Kidney epithelial cell (primary cell): Measurements from ENCODE around the gene PPP1R16B. TPM values are rescaled to one million over a fixed set of nuclear protein-coding genes. Genes with fewer than 3 reads are reported as not detected.

ENCODE experiments used
- DNase-seq: peaks from one replicate; pipeline ENCODE4 v3.0.0-alpha.2; 2010; ENCODE audit warnings: low read depth
- H3K27me3 ChIP-seq: 2 replicates; pipeline ENCODE4 v1.6.0; 2011; ENCODE audit warnings: low read length; ENCODE audit not compliant: control insufficient read depth, insufficient read depth
- H3K36me3 ChIP-seq: 2 replicates; pipeline ENCODE4 v1.5.1; 2011; ENCODE audit warnings: low read length; ENCODE audit not compliant: control insufficient read depth, insufficient read depth
- H3K4me3 ChIP-seq: 2 replicates; pipeline ENCODE4 v1.5.1; 2011; ENCODE audit warnings: low read depth, mild to moderate bottlenecking, control low read depth, low read length
- total RNA-seq: library from RNA; depleted of rRNA; stranded (reverse); fragments of >200 nt; gene quantifications from 2 replicates; pipeline ENCODE4 v1.2.3, GENCODE V29; 2015
- TF ChIP-seq, protein P1 (sequence below): IDR thresholded peaks from 2 replicates; pipeline ENCODE4 v1.5.1; 2011; ENCODE audit warnings: mild to moderate bottlenecking, moderate library complexity, low read length, control low read depth, inconsistent platforms; ENCODE audit not compliant: insufficient read depth, poor library complexity, severe bottlenecking

Gene PPP1R16B
- 0.13 and 0.14 TPM in 2 replicates for total RNA-seq

DNA sequence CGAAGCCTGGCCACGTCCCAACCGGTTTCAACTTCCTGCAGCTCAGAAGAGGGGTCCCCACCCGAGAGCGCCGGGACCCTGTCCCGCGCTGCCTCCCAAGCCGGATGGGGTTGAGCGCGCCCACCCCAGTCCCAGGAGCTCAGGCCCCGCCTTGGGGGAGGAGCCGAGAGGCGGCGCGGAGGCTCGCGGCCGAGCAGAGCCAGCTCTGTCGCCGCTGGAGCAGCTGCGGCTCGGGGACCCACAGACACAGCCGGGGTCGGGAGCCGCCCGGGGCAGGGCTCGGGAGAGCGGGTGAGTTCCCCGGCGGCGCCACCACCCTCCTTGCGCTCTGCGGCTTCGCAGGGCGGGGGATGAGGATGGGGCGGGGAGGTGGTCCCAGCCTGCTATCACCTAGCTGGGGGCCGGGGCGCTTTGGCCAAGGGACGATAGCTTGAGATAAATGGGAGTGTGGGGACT, at the start of gene PPP1R16B:
PPP1R16B (plus strand) TSS at position 196 of the 456 bp plus-strand sequence. CDS start 30,229 bp downstream, outside the sequence.
- Histone ChIP-seq H3K4me3 (peak within 1 kb of the TSS; percentile 32), H3K36me3 (no peaks in the 10 kb centered on the region), H3K27me3 (peaks cover 41% of the 10 kb centered on the region)
- no peak for DNase-seq
- TF ChIP-seq, protein P1, sequence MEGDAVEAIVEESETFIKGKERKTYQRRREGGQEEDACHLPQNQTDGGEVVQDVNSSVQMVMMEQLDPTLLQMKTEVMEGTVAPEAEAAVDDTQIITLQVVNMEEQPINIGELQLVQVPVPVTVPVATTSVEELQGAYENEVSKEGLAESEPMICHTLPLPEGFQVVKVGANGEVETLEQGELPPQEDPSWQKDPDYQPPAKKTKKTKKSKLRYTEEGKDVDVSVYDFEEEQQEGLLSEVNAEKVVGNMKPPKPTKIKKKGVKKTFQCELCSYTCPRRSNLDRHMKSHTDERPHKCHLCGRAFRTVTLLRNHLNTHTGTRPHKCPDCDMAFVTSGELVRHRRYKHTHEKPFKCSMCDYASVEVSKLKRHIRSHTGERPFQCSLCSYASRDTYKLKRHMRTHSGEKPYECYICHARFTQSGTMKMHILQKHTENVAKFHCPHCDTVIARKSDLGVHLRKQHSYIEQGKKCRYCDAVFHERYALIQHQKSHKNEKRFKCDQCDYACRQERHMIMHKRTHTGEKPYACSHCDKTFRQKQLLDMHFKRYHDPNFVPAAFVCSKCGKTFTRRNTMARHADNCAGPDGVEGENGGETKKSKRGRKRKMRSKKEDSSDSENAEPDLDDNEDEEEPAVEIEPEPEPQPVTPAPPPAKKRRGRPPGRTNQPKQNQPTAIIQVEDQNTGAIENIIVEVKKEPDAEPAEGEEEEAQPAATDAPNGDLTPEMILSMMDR: no peak

DNA sequence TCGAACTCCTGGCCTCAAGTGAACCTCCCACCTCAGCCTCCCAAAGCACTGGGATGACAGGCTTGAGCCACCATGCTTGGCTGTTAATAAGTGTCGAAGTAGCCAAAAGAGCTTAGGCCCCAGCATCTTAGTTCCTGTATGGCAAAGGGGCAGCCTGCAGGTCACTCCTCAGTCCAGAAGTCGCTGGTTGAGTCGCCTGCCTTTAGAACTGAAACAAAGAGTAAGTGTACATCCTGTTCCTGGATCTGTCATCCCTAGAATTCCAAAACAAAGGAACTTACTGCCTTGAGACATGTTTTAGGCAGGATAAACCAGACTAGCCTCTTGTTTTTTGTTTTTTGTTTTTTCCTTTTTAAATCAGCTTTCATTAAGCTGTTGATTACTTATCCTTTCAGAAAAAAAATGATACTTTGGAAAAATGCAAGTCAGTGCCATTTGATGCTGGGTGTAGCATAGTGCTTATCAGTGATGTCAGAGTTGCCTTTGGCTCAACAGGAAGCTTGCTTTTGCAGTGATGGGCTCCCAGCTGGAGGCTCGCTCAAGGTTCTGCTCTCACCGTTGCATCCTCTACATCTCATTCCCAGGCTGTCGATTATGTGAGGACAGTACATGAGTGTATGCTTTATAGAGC, 48.2 kb upstream of the PPP1R16B start:
- no peak for DNase-seq
- Histone ChIP-seq H3K4me3 (no peak overlapping the region), H3K36me3 (peaks cover 1% of the 10 kb centered on the region), H3K27me3 (no peaks in the 10 kb centered on the region)
- TF ChIP-seq, protein P1: no peak

DNA sequence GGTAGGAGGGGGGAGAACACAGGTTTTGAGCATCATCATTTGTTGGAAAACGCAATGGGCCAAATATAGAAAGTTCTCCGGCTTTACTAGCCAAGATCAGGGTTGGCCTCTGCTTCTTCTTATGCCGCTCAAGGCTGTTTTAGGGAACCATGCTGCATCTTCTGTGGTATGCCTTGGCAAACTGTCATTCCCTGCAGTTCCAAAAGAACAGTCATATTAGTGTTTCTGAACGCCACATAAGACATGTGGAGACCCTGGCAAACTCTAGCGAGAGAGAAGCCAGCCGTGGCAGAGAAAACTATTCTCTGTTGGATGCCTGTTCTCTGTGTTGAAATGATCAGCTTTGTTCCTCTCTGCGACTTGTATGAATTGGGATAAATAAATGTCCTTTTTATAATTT, 46.4 kb upstream of the PPP1R16B start:
- DNase-seq: no peak

DNA sequence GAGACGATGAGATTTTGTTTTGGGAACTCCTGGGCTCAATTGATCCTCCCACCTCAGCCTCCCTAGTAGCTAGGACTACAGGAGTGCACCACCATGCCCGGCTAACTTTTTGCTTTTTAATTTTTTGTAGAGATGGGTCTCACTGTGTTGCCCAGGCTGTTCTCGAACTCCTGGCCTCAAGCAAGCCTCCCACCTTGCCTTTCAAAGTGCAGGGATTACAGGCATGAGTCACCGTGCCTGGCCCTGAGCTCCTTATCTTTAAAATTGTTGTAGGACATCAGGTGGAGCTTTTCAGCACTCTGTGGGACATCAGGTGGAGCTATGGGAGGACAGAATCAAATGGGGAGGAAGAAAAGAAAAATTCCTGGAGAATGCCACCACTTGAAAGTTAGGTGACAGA, 44.5 kb upstream of the PPP1R16B start:
- Histone ChIP-seq H3K36me3 (peaks cover 1% of the 10 kb centered on the region), H3K27me3 (no peaks in the 10 kb centered on the region), H3K4me3 (no peak overlapping the region)
- TF ChIP-seq, protein P1: no peak
- no peak for DNase-seq

More for the DNA sequence above, 46.4 kb upstream of the PPP1R16B start:
- Histone ChIP-seq H3K4me3 (no peak overlapping the region), H3K27me3 (no peaks in the 10 kb centered on the region), H3K36me3 (peaks cover 1% of the 10 kb centered on the region)
- TF ChIP-seq, protein P1: no peak

DNA sequence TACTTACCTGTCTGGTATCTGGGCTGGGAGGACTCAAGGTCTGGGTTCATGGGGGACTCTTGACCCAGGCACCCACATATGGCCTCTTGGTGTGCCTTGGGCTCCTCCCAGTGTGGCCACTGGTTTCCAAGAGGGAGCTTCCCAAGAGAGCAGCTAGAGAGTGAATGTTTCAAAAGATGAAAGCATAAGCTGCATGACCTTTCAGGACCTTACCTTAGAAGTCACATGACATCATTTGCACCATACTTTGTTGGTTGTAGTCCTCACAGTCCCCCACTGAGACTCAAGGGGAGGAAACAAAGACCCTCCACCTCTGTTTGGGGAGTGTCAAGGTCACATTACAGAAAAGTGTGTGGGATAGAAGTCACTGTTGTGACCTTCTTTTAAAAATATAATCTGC, 43.3 kb upstream of the PPP1R16B start:
- no peaks in the 10 kb centered on the region for H3K27me3 ChIP-seq
- DNase-seq: no peak
- no peak overlapping the region for H3K4me3 ChIP-seq
- TF ChIP-seq, protein P1: no peak
- H3K36me3 ChIP-seq: peaks cover 1% of the 10 kb centered on the region

DNA sequence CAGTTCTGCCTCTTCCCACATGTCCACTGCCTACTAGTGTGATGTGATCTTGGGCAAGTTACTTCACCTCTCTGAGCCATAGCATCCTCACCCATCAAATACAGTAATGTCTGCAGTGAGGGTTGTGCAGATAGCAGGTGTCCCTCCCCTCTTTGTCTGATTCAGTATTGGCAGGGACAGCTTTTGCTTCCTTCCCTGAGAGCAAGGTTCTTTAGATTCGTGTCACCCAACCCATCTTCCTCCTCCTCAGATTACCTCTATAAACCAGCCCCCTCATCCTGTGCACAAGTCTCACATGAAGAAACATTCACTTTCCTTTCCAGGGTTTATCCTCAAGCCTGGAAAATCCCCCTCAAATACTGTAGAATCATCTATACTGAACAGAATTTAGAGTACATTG, 41.9 kb upstream of the PPP1R16B start:
- no peaks in the 10 kb centered on the region for H3K27me3 ChIP-seq
- H3K36me3 ChIP-seq: peaks cover 3% of the 10 kb centered on the region
- no peak for DNase-seq
- no peak overlapping the region for H3K4me3 ChIP-seq
- TF ChIP-seq, protein P1: no peak
